ENCODE measurements around the gene SV2C. TPM values are rescaled to one million over a fixed set of nuclear protein-coding genes. Genes with fewer than 3 reads are reported as not detected.

The SV2C gene
- total and polyA plus RNA-seq, 2 of the 13 experiments (the other 11 are each of a cell fraction or from before 2014, with no cell fraction given) = not detected

DNA sequence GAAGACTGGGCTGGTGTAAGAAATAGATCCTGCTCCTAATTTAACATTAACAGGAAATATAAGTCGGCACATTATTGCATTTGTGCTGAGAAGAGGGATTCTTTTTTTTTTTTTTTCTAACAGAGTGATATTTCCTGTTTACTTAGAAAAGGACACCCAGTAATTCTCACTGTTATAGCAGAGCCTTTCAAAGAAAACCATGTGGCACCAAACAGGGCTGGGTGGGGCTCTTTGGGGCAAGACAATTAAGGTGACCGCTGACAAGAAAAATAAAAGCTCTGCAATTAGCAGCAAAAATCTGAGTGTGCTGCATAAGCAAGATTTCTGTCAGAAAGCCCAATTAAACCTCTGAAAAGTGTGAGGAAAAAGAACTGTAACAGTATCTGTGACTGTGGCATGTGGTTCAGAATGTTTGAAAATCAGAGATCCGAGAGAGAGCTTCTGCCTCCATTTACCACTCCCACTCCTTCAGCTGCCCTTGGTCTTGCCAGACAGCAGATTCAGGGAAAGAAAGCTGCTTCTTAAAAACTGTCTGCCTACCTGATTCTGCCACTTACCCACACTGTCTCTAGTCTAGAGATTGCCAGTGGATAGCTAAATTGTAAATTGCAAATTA is 242.8 kb downstream of the SV2C start:
- no peak for ATAC-seq
- Histone ChIP-seq H3K27me3 (ENCODE audit: control insufficient read depth in 1 of 2, insufficient read depth in 2 of 2, low read length in 2 of 2) (peaks cover 0 to 18% of the 10 kb centered on the region in 2 experiments; a peak in 2 of 5 replicates), H3K27ac (ENCODE audit: extremely low read length, insufficient read depth, low read length) (no peak overlapping the region), H3K4me2 (ENCODE audit: low read depth, low read length) (0 out of 2 replicates have a peak overlapping the region, but pooled peaks have one; percentile 41), H3K9ac (ENCODE audit: insufficient read depth, low read depth, low read length) (no peak overlapping the region), H3K9me3 (ENCODE audit: low read length) (no peaks in the 10 kb centered on the region), H3K4me3 (replicated peaks in 1 of 3; ENCODE audit: insufficient read depth in 1 of 3, low read depth in 2 of 3, low read length in 3 of 3) (0 out of 6 replicates have a peak overlapping the region, but pooled peaks of 1 of the 3 experiments have one; percentile 28), H3K36me3 (replicated peaks in 1 of 2; ENCODE audit: control insufficient read depth in 1 of 2, insufficient read depth in 2 of 2, low read length in 2 of 2) (no peaks in the 10 kb centered on the region), H3K79me2 (ENCODE audit: insufficient read depth, low read length) (no peaks in the 10 kb centered on the region), H2AFZ (ENCODE audit: low read length) (peak overlapping the region; percentile 52), H3K4me1 (ENCODE audit: insufficient read depth, low read length) (peaks cover 22% of the 10 kb centered on the region), H4K20me1 (ENCODE audit: insufficient read depth, low read length) (no peaks in the 10 kb centered on the region)
- in situ Hi-C loops (cut with HindIII; ENCODE audit: extremely low pct_ligation_motif_present, low pct_unique_long_range_greater_than_20kb) (no loop called here), intact Hi-C loops (cut with micrococcal nuclease; ENCODE audit: unreplicated experiment) (no loop called here)
- ChIA-PET CTCF (ENCODE audit: low intra/inter-chr PET ratio, low total read pairs) (no interaction called here), POLR2A (no interaction called here)
- no peak for FAIRE-seq
- BruUV-seq (replicated peaks) = no TSS peak
- DNase-seq (ENCODE audit: low spot score) = no peak
- WGBS (ENCODE audit: low lambda C conversion rate) = 14% methylated on average over 3 of the region's 3 CpGs
- TF ChIP-seq, protein P1, sequence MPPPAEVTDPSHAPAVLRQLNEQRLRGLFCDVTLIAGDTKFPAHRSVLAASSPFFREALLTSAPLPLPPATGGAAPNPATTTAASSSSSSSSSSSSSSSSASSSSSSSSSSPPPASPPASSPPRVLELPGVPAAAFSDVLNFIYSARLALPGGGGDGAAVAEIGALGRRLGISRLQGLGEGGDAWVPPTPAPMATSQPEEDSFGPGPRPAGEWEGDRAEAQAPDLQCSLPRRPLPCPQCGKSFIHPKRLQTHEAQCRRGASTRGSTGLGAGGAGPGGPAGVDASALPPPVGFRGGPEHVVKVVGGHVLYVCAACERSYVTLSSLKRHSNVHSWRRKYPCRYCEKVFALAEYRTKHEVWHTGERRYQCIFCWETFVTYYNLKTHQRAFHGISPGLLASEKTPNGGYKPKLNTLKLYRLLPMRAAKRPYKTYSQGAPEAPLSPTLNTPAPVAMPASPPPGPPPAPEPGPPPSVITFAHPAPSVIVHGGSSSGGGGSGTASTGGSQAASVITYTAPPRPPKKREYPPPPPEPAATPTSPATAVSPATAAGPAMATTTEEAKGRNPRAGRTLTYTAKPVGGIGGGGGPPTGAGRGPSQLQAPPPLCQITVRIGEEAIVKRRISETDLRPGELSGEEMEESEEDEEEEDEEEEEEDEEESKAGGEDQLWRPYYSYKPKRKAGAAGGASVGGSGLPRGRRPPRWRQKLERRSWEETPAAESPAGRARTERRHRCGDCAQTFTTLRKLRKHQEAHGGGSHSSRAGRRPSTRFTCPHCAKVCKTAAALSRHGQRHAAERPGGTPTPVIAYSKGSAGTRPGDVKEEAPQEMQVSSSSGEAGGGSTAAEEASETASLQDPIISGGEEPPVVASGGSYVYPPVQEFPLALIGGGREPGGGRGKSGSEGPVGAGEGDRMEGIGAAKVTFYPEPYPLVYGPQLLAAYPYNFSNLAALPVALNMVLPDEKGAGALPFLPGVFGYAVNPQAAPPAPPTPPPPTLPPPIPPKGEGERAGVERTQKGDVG (CRISPR knock-in tag; IDR thresholded peaks at IDR 0.05; ENCODE audit: borderline replicate concordance) = no peak
- TF ChIP-seq, protein P2, sequence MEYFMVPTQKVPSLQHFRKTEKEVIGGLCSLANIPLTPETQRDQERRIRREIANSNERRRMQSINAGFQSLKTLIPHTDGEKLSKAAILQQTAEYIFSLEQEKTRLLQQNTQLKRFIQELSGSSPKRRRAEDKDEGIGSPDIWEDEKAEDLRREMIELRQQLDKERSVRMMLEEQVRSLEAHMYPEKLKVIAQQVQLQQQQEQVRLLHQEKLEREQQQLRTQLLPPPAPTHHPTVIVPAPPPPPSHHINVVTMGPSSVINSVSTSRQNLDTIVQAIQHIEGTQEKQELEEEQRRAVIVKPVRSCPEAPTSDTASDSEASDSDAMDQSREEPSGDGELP (IDR thresholded peaks at IDR 0.05; ENCODE audit: borderline replicate concordance, low read depth) = no peak
- TF ChIP-seq, protein P3, sequence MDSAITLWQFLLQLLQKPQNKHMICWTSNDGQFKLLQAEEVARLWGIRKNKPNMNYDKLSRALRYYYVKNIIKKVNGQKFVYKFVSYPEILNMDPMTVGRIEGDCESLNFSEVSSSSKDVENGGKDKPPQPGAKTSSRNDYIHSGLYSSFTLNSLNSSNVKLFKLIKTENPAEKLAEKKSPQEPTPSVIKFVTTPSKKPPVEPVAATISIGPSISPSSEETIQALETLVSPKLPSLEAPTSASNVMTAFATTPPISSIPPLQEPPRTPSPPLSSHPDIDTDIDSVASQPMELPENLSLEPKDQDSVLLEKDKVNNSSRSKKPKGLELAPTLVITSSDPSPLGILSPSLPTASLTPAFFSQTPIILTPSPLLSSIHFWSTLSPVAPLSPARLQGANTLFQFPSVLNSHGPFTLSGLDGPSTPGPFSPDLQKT (CRISPR knock-in tag; IDR thresholded peaks at IDR 0.05; ENCODE audit: borderline replicate concordance) = no peak
- TF ChIP-seq NFYC (CRISPR knock-in tag; IDR thresholded peaks at IDR 0.05) (no peak), NAIF1 (CRISPR knock-in tag; IDR thresholded peaks at IDR 0.05; ENCODE audit: borderline replicate concordance) (no peak), BRCA1 (CRISPR knock-in tag; IDR thresholded peaks at IDR 0.05) (no peak), NFIC (IDR thresholded peaks at IDR 0.05; ENCODE audit: low read length) (no peak), ESRRA (CRISPR knock-in tag; IDR thresholded peaks at IDR 0.05; ENCODE audit: low read depth) (no peak)
- TF ChIP-seq, protein P4, sequence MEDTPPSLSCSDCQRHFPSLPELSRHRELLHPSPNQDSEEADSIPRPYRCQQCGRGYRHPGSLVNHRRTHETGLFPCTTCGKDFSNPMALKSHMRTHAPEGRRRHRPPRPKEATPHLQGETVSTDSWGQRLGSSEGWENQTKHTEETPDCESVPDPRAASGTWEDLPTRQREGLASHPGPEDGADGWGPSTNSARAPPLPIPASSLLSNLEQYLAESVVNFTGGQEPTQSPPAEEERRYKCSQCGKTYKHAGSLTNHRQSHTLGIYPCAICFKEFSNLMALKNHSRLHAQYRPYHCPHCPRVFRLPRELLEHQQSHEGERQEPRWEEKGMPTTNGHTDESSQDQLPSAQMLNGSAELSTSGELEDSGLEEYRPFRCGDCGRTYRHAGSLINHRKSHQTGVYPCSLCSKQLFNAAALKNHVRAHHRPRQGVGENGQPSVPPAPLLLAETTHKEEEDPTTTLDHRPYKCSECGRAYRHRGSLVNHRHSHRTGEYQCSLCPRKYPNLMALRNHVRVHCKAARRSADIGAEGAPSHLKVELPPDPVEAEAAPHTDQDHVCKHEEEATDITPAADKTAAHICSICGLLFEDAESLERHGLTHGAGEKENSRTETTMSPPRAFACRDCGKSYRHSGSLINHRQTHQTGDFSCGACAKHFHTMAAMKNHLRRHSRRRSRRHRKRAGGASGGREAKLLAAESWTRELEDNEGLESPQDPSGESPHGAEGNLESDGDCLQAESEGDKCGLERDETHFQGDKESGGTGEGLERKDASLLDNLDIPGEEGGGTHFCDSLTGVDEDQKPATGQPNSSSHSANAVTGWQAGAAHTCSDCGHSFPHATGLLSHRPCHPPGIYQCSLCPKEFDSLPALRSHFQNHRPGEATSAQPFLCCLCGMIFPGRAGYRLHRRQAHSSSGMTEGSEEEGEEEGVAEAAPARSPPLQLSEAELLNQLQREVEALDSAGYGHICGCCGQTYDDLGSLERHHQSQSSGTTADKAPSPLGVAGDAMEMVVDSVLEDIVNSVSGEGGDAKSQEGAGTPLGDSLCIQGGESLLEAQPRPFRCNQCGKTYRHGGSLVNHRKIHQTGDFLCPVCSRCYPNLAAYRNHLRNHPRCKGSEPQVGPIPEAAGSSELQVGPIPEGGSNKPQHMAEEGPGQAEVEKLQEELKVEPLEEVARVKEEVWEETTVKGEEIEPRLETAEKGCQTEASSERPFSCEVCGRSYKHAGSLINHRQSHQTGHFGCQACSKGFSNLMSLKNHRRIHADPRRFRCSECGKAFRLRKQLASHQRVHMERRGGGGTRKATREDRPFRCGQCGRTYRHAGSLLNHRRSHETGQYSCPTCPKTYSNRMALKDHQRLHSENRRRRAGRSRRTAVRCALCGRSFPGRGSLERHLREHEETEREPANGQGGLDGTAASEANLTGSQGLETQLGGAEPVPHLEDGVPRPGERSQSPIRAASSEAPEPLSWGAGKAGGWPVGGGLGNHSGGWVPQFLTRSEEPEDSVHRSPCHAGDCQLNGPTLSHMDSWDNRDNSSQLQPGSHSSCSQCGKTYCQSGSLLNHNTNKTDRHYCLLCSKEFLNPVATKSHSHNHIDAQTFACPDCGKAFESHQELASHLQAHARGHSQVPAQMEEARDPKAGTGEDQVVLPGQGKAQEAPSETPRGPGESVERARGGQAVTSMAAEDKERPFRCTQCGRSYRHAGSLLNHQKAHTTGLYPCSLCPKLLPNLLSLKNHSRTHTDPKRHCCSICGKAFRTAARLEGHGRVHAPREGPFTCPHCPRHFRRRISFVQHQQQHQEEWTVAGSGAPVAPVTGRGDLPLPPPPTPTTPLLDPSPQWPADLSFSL (CRISPR knock-in tag; IDR thresholded peaks at IDR 0.05) = no peak
